Type B pancreatic cell (in vitro differentiated cells): ENCODE measurements around the gene PIK3C2A. TPM values are rescaled to one million over a fixed set of nuclear protein-coding genes. Genes with fewer than 3 reads are reported as not detected.

Source experiments
- DNase-seq: peaks from one replicate; pipeline ENCODE4 v3.0.0; 2021; ENCODE audit warnings: mixed read lengths; ENCODE audit not compliant: unreplicated experiment; ENCODE audit errors: extremely low spot score
- H3K27ac Mint-ChIP-seq: 2 replicates; pipeline ENCODE4 v1.8.0; 2021; ENCODE audit warnings: mild to moderate bottlenecking, mixed read lengths
- H3K27me3 Mint-ChIP-seq: 2 replicates; pipeline ENCODE4 v1.8.0; 2021; ENCODE audit warnings: mixed read lengths
- H3K36me3 Mint-ChIP-seq: 2 replicates; pipeline ENCODE4 v1.8.0; 2021; ENCODE audit warnings: mixed read lengths
- H3K4me1 Mint-ChIP-seq: one replicate; pipeline ENCODE4 v1.8.0; 2021; ENCODE audit warnings: mixed read lengths; ENCODE audit not compliant: unreplicated experiment
- H3K4me3 Mint-ChIP-seq: 2 replicates; pipeline ENCODE4 v1.8.0; 2021; ENCODE audit warnings: mild to moderate bottlenecking, mixed read lengths
- H3K9me3 Mint-ChIP-seq: 2 replicates; pipeline ENCODE4 v1.8.0; 2021; ENCODE audit warnings: mixed read lengths
- total RNA-seq: library from RNA; stranded (reverse); gene quantifications from 2 replicates; pipeline ENCODE4 v1.2.1, GENCODE V29; 2021; ENCODE audit warnings: low replicate concordance
- TF ChIP-seq, protein P1 (sequence below): fragments of 200-600 bp; sonication (generic); conservative IDR thresholded peaks from 2 replicates; pipeline ENCODE4 v1.5.0; 2021; ENCODE audit warnings: antibody characterized with exemption, mild to moderate bottlenecking

PIK3C2A gene
- total RNA-seq, 1 donor from 2014 or later: 79.2 TPM

DNA sequence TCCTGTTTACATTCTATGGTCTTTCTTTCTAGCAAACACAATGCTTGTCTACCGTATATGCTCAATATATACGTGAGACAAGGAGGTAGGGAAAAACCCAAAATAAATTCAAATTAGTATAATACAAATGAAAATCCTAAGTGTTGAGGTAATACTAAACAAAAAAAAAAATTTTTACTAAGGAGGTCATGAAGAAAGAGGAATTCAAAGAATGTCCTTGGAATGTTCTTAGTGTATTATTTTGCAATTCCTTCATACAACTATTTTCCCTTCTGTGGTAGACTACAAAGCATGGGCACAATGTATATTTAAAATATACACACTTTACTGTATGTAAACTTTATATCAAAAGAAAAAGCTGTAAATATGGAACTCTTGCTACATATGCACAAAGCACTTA is 36.4 kb downstream of the PIK3C2A start:
- DNase-seq: no peak
- H3K4me1 Mint-ChIP-seq: peaks cover 9% of the 10 kb centered on the region
- H3K27me3 Mint-ChIP-seq: no peaks in the 10 kb centered on the region
- no peak overlapping the region for H3K4me3 Mint-ChIP-seq
- H3K27ac Mint-ChIP-seq: no peak overlapping the region
- H3K36me3 Mint-ChIP-seq: peaks cover 26% of the 10 kb centered on the region
- H3K9me3 Mint-ChIP-seq: no peaks in the 10 kb centered on the region
- TF ChIP-seq, protein P1, sequence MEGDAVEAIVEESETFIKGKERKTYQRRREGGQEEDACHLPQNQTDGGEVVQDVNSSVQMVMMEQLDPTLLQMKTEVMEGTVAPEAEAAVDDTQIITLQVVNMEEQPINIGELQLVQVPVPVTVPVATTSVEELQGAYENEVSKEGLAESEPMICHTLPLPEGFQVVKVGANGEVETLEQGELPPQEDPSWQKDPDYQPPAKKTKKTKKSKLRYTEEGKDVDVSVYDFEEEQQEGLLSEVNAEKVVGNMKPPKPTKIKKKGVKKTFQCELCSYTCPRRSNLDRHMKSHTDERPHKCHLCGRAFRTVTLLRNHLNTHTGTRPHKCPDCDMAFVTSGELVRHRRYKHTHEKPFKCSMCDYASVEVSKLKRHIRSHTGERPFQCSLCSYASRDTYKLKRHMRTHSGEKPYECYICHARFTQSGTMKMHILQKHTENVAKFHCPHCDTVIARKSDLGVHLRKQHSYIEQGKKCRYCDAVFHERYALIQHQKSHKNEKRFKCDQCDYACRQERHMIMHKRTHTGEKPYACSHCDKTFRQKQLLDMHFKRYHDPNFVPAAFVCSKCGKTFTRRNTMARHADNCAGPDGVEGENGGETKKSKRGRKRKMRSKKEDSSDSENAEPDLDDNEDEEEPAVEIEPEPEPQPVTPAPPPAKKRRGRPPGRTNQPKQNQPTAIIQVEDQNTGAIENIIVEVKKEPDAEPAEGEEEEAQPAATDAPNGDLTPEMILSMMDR: no peak

DNA sequence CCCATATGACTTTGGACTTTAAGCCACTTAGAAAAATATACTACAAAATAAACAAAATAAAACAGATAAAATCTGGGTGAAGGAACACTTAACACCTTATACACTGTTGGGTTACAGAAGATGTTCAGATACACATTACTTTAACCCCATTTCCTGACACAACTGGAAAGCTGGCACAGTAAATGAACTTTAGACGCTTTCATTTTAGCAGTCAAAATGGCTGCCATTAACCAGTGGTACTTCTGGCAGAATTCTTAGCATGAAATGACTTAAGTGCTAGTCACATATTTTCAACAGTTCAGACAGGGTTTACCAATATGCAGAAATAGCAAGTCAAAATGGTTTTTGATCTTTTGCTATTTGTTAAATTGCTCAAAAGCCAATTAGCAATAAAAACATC is 37.9 kb downstream of the PIK3C2A start:
- no peak overlapping the region for H3K4me3 Mint-ChIP-seq
- TF ChIP-seq, protein P1: no peak
- H3K4me1 Mint-ChIP-seq: peaks cover 9% of the 10 kb centered on the region
- peaks cover 26% of the 10 kb centered on the region for H3K36me3 Mint-ChIP-seq
- H3K9me3 Mint-ChIP-seq: no peaks in the 10 kb centered on the region
- no peaks in the 10 kb centered on the region for H3K27me3 Mint-ChIP-seq
- no peak overlapping the region for H3K27ac Mint-ChIP-seq
- DNase-seq: no peak

DNA sequence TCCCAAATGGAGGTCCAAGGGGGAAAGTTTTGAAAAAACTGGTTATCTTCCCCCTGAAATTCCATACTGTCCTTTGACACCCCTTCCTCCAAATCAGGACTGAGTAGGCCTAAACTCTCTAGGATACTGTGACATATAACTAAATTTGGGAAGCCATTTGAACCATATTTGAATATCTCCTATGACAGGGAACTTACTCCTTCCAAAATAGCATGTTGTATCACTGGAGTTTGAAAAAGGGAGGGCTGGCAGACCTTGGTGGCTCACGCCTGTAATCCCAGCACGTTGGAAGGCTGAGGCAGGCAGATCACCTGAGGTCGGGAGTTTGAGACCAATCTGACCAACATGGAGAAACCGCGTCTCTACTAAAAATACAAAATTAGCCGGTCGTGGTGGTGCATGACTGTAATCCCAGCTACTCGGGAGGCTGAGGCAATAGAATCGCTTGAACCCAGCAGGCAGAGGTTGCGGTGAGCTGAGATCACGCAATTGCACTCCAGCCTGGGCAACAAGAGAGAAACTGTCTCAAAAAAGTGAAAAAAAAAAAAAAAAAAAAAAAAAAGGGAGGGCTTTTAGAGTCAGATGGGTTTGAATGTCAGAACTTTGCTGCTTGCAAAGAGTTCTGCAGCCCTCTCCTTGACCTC is 42.4 kb downstream of the PIK3C2A start:
- no peaks in the 10 kb centered on the region for H3K27me3 Mint-ChIP-seq
- no peaks in the 10 kb centered on the region for H3K9me3 Mint-ChIP-seq
- TF ChIP-seq, protein P1: no peak
- peaks cover 20% of the 10 kb centered on the region for H3K4me1 Mint-ChIP-seq
- H3K4me3 Mint-ChIP-seq: no peak overlapping the region
- peaks cover 27% of the 10 kb centered on the region for H3K36me3 Mint-ChIP-seq
- DNase-seq: no peak
- H3K27ac Mint-ChIP-seq: no peak overlapping the region

DNA sequence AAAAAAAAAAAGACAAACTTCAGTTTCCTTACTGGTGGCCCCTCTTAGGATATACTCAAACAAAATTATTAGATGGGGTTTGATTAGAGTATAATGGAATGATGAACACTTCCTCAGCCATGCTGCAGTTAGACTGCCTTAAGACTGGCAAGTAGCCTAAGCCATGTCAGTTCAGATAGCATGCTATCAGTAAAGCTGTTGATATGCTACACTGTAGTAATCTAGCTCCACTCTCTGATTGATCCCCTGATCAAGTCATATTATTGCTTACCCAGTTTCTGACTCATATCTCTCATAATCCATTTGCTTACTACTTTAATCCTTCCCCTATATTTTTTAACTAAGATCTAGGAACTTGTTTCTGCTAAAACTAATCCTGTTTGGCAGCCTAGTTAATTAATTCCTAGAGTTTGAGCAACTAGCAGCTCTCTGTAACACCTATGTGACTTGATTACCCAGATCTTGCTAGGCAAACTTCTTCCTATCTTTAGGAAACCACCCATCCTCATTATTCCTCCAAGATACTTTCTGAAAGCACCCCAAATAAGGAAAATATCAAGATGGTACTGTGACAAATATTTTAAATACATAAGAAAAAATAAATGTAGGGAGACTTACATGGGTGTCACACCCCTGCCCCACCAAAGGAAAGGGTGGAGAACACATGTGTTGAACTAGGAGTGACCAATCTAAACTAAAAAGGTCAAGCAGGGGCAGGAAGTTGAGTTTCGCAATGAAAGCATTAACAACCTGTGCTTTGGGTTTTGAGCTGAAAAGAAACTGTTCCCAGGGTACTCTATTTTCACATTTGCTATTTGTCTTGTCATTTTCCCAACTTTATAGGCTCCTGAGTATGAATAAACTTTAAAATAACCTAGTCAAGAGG is 43.2 kb downstream of the PIK3C2A start:
- TF ChIP-seq, protein P1: no peak
- Mint-ChIP-seq H3K4me1 (peaks cover 24% of the 10 kb centered on the region), H3K9me3 (no peaks in the 10 kb centered on the region), H3K27ac (peak overlapping the region; percentile 32), H3K4me3 (no peak overlapping the region), H3K36me3 (peaks cover 25% of the 10 kb centered on the region), H3K27me3 (no peaks in the 10 kb centered on the region)
- no peak for DNase-seq

DNA sequence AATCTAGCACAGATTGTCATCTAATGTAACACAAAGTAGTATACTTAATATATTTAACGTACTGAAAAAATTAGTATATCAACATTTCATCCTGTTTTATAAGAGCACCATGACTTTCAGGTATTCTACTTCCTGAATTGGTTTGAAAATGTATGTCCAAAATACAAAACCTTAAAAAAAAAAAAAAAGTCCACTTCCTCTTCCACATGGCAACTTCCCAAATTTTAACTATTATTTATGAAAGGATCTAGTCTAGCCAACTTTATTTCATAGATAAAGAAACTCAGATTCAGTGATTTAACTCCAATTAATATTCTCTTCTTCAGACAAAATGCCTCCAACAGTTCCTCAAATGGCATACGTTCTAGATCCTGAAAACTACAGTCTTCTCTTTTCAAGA is 44.0 kb downstream of the PIK3C2A start:
- TF ChIP-seq, protein P1: no peak
- Mint-ChIP-seq H3K4me1 (peaks cover 24% of the 10 kb centered on the region), H3K4me3 (no peak overlapping the region), H3K27me3 (no peaks in the 10 kb centered on the region), H3K36me3 (peaks cover 16% of the 10 kb centered on the region), H3K9me3 (no peaks in the 10 kb centered on the region), H3K27ac (no peak overlapping the region)
- no peak for DNase-seq
